Lower lobe of right lung (tissue), 2 donors: Measurements from ENCODE around the gene ACOXL. TPM values are rescaled to one million over a fixed set of nuclear protein-coding genes. Genes with fewer than 3 reads are reported as not detected.

Experiments
- ATAC-seq, 2 donors: fragments of 200-7000 bp; cut with Tn5 transposase; one replicate each; pipeline ENCODE4 v1.9.1; 2020 to 2022; ENCODE audit warnings: mild to moderate bottlenecking in 2 of 2, moderate library complexity in 2 of 2
- DNase-seq: peaks from one replicate; pipeline ENCODE4 v3.0.0-alpha.2; 2020
- H3K27ac ChIP-seq: fragments of 200-600 bp; one replicate; pipeline ENCODE4 v1.8.0; 2022
- H3K27me3 ChIP-seq: fragments of 200-600 bp; one replicate; pipeline ENCODE4 v1.8.0; 2022; ENCODE audit warnings: low read depth
- H3K36me3 ChIP-seq: fragments of 200-600 bp; one replicate; pipeline ENCODE4 v1.8.0; 2022; ENCODE audit warnings: mild to moderate bottlenecking
- H3K4me1 ChIP-seq: fragments of 200-600 bp; one replicate; pipeline ENCODE4 v1.8.0; 2022
- H3K4me3 ChIP-seq: fragments of 200-600 bp; one replicate; pipeline ENCODE4 v1.8.0; 2022; ENCODE audit warnings: mild to moderate bottlenecking
- H3K9me3 ChIP-seq: fragments of 200-600 bp; one replicate; pipeline ENCODE4 v1.8.0; 2022
- intact Hi-C: fragments of 100-400 bp; cut with DNase I; formaldehyde crosslinking; loops from one replicate; pipeline ENCODE4 v1.11.0; 2022
- total RNA-seq: library from RNA; stranded (reverse); fragmentation: NEBNext Ultra II Directional; extraction: Animal tissue kit (Norgen Biotek cat#: 25700); gene quantifications from one replicate; pipeline ENCODE4 v1.2.1, GENCODE V29; 2021
- TF ChIP-seq, protein P1 (sequence below): fragments of 200-600 bp; IDR thresholded peaks from one replicate; pipeline ENCODE4 v1.8.0; 2022; ENCODE audit warnings: antibody characterized with exemption, mild to moderate bottlenecking
- donor health status: DM: no; HTN: yes; CAD: no; lungs with severe emphysema.

The ACOXL gene
- total RNA-seq, 1 donor from 2014 or later = 38.5 TPM

DNA sequence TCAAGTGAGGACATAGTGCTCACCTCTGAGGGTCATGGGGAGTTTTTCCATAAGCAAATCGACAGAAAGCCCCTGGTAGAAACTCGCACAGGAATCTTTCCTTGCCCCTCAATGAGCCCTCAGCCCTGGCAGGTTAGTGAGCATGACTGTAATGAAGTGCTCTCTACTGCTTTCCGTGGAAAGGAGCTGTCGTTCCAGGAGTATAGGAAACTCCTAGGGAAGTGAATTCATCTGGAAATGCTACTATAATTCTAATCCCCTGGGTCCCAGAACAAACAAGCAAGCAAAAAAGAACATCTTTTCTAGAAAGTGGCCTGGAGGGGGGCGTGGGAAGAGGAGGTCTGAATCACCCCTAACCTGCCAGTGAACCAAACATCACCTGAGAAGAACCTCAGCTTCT is 406.5 kb downstream of the ACOXL start:
- Histone ChIP-seq H3K4me1 (no peaks in the 10 kb centered on the region), H3K36me3 (peaks cover 4% of the 10 kb centered on the region), H3K27ac (no peak overlapping the region), H3K9me3 (no peaks in the 10 kb centered on the region), H3K4me3 (no peak overlapping the region), H3K27me3 (no peaks in the 10 kb centered on the region)
- intact Hi-C loops = no loop called here
- DNase-seq (no peak), ATAC-seq (no peak)
- TF ChIP-seq, protein P1, sequence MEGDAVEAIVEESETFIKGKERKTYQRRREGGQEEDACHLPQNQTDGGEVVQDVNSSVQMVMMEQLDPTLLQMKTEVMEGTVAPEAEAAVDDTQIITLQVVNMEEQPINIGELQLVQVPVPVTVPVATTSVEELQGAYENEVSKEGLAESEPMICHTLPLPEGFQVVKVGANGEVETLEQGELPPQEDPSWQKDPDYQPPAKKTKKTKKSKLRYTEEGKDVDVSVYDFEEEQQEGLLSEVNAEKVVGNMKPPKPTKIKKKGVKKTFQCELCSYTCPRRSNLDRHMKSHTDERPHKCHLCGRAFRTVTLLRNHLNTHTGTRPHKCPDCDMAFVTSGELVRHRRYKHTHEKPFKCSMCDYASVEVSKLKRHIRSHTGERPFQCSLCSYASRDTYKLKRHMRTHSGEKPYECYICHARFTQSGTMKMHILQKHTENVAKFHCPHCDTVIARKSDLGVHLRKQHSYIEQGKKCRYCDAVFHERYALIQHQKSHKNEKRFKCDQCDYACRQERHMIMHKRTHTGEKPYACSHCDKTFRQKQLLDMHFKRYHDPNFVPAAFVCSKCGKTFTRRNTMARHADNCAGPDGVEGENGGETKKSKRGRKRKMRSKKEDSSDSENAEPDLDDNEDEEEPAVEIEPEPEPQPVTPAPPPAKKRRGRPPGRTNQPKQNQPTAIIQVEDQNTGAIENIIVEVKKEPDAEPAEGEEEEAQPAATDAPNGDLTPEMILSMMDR = no peak

GRCh38 chr2:111139637-111140317 is 407.4 kb downstream of the ACOXL start:
- no peaks in the 10 kb centered on the region for H3K9me3 ChIP-seq
- H3K4me1 ChIP-seq = no peaks in the 10 kb centered on the region
- intact Hi-C loops = no loop called here
- H3K27me3 ChIP-seq = no peaks in the 10 kb centered on the region
- no peak overlapping the region for H3K27ac ChIP-seq
- H3K4me3 ChIP-seq = no peak overlapping the region
- peaks cover 11% of the 10 kb centered on the region for H3K36me3 ChIP-seq
- no peak for DNase-seq
- TF ChIP-seq, protein P1 = no peak
- ATAC-seq = no peak

GRCh38 chr2:111140815-111141214 is 408.4 kb downstream of the ACOXL start:
- no peak for ATAC-seq
- intact Hi-C loops = no loop called here
- H3K27ac ChIP-seq = no peak overlapping the region
- H3K36me3 ChIP-seq = peaks cover 12% of the 10 kb centered on the region
- H3K4me3 ChIP-seq = no peak overlapping the region
- H3K27me3 ChIP-seq = no peaks in the 10 kb centered on the region
- DNase-seq = no peak
- H3K9me3 ChIP-seq = no peaks in the 10 kb centered on the region
- H3K4me1 ChIP-seq = no peaks in the 10 kb centered on the region
- TF ChIP-seq, protein P1 = no peak

DNA sequence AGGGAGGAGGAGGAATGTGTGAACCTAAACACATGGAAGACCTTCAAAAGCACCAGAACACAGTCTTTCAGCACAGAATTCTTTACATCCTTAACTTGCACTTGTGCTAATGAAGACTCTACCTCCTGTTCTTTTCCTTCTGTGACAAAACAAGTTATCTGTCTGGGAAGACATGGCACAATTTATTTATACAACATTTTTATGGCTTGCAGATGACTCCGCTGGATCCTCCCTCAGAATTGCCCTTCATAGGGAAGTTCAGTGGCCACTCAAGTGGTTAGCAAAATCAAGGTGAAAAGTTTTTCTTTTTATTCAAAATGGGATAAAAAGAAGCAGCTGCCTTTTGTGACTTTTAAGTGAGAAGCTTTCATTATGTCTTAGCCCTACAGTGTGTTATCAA is 409.7 kb downstream of the ACOXL start:
- H3K9me3 ChIP-seq = no peaks in the 10 kb centered on the region
- peaks cover 12% of the 10 kb centered on the region for H3K36me3 ChIP-seq
- TF ChIP-seq, protein P1 = no peak
- ATAC-seq = no peak
- no peak for DNase-seq
- no peaks in the 10 kb centered on the region for H3K4me1 ChIP-seq
- no peak overlapping the region for H3K27ac ChIP-seq
- intact Hi-C loops = no loop called here
- no peak overlapping the region for H3K4me3 ChIP-seq
- H3K27me3 ChIP-seq = no peaks in the 10 kb centered on the region

DNA sequence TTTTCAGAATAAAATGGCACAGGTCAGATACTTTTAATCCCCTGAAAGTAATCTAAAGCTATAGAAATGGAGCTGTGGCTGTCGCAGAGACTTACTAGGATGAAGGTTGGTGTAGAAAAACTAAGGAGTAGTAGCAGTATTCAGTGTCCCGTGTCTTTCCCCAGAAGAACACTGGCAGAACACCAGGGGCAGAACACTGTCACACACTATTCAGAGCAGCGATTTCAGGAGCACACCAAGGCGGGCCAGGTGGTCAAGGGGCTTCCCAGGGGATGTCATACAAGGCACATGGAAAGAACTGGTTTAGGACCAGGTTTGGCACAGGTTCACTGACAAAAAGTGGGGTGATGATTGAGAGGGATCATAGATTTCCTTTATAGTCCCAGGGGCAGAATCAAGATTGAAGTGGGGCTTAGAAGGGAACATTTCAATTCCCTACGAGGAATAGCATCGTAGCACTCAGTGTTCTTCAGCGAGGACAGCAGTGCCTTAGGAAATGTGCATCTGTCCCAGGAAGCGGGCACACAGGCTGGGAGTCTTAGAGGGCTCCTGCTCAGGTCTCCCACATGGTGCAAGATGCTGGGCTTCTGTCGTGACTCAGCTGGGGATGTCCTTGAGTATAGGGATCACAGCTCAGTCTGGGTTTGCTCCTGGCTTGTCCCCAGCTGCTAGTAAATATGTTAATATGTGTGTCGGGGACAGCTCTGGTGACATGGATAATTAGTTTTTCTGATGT is 410.9 kb downstream of the ACOXL start:
- intact Hi-C loops = no loop called here
- ATAC-seq (no peak), DNase-seq (no peak)
- H3K36me3 ChIP-seq = peaks cover 12% of the 10 kb centered on the region
- H3K27ac ChIP-seq = no peak overlapping the region
- no peak overlapping the region for H3K4me3 ChIP-seq
- H3K4me1 ChIP-seq = peaks cover 3% of the 10 kb centered on the region
- TF ChIP-seq, protein P1 = no peak
- H3K9me3 ChIP-seq = no peaks in the 10 kb centered on the region
- no peaks in the 10 kb centered on the region for H3K27me3 ChIP-seq
